Heart right ventricle (tissue), 16 donors: ENCODE data around the gene NT5M. TPM values are rescaled to one million over a fixed set of nuclear protein-coding genes. Genes with fewer than 3 reads are reported as not detected.

Experiments used
- ATAC-seq, 8 donors: fragments of 200-7000 bp; cut with Tn5 transposase; one replicate each; pipeline ENCODE4 v1.9.1; 2020; ENCODE audit warnings: mild to moderate bottlenecking in 8 of 8, moderate library complexity in 8 of 8, moderate number of reproducible peaks in 1 of 8
- DNase-seq, 2 donors: peaks; one replicate each; pipeline ENCODE4 v3.0.0-alpha.2; 2020
- H3K27ac ChIP-seq, 10 donors: fragments of 200-600 bp; sonication (generic) in 2 of 10; one replicate each; pipeline versions ENCODE4 v1.5.0 to v1.8.0; 2020 to 2022; ENCODE audit warnings: mild to moderate bottlenecking in 3 of 10
- H3K27me3 ChIP-seq, 7 donors: fragments of 200-600 bp; one replicate each; pipeline ENCODE4 v1.8.0; 2021 to 2022; ENCODE audit warnings: mild to moderate bottlenecking in 2 of 7
- H3K36me3 ChIP-seq, 9 donors: fragments of 200-600 bp; sonication (generic) in 1 of 9; one replicate each; pipeline versions ENCODE4 v1.5.0 to v1.8.0; 2020 to 2022; ENCODE audit warnings: mild to moderate bottlenecking in 2 of 9
- H3K4me1 ChIP-seq, 9 donors: fragments of 200-600 bp; sonication (generic) in 1 of 9; one replicate each; pipeline versions ENCODE4 v1.5.0 to v1.8.0; 2020 to 2022; ENCODE audit warnings: mild to moderate bottlenecking in 4 of 9
- H3K4me3 ChIP-seq, 10 donors: fragments of 200-600 bp; sonication (generic) in 2 of 10; one replicate each; pipeline versions ENCODE4 v1.5.0 to v1.8.0; 2020 to 2022; ENCODE audit warnings: mild to moderate bottlenecking in 7 of 10, moderate library complexity in 2 of 10
- H3K9me3 ChIP-seq, 11 donors: fragments of 200-600 bp in 10 of 11; sonication (generic) in 2 of 11; one replicate each; pipeline versions ENCODE4 v1.5.0 to v1.8.0; 2013 to 2022; ENCODE audit warnings: mild to moderate bottlenecking in 2 of 11, control low read depth in 1 of 11, moderate library complexity in 1 of 11
- CTCF ChIP-seq, 9 donors: fragments of 200-600 bp; sonication (generic) in 2 of 9; IDR thresholded peaks; one replicate each; pipeline versions ENCODE4 v1.5.0 to v1.8.0; 2021 to 2022; ENCODE audit warnings: antibody characterized with exemption in 9 of 9, mild to moderate bottlenecking in 5 of 9, moderate library complexity in 1 of 9
- WGBS, 2 donors: extraction: QIAGEN DNeasy Blood & Tissue Kit; methylation state at CpG; one replicate each; pipeline ENCODE4 v1.1.7; 2013; ENCODE audit warnings: inconsistent platforms in 1 of 2; 5-methylcytosine and 5-hydroxymethylcytosine counted together
- intact Hi-C, 10 donors: fragments of 100-400 bp; cut with DNase I; formaldehyde crosslinking; loops; one replicate each; pipeline versions ENCODE4 v1.11.1 to v1.14.2; 2022
- polyA plus RNA-seq, 2 donors: library from polyadenylated mRNA; stranded (reverse); fragments of 200-250 nt; gene quantifications; one replicate each; pipeline ENCODE4 v1.2.3, GENCODE V29; 2013
- total RNA-seq, 10 donors: library from RNA; stranded (reverse); fragmentation: NEBNext Ultra II Directional in 3 of 10; extraction: Animal tissue kit (Norgen Biotek cat#: 25700) in 3 of 10; gene quantifications; one replicate each; pipeline versions ENCODE4 v1.2.1 to v1.2.4, GENCODE V29; 2021 to 2023
- donor health status: Arrhythmogenic right ventricular cardiomyopathy.
- donor health status: ischemic (EF 13 %, LVEDD 7.1; RV severe dilation, severe dysfunction).
- donor health status: healthy with polysubstance abuse.
- donor health status: DM: no; HTN: yes; CAD: no.
- donor health status: DM: no; HTN: no; CAD: no.
- donor health status: ischemic (EF 25% LVEDD 6.9; RV normal size, moderate dysfunction).
- donor health status: ischemic (EF 25% LVEDD 5.7; RV mildly dilated, moderate dysfunction).
- donor health status: healthy.
- donor health status: DM: yes; HTN: yes; CAD: no.
- donor health status: Ischemic cardiomyopathy.
- donor health status: ischemic (EF 35%, LVEDD 5.7; RV mildly dilated, moderate dysfunction).
- donor health status: nonischemic (EF 11% LVEDD 7.7; RV severe dilation, severe dysfunction).
- donor health status: DM: yes; HTN: yes; CAD: no.
- donor health status: PGD.
- donor health status: ischemic (EF 29% LVEDD 5.4; RV normal size, mild dysfunction).
- donor health status: nonischemic (EF 23%, LVEDD 6.1; RV moderate dilation, normal function).

NT5M gene
- total and polyA plus RNA-seq, 12 donors = 4.9 to 15.8 (median 9.8) TPM

GRCh38 chr17:17344507-17345293 is 41.5 kb downstream of the NT5M start:
- DNase-seq = no peak
- H3K36me3 ChIP-seq = no peaks in the 10 kb centered on the region

DNA sequence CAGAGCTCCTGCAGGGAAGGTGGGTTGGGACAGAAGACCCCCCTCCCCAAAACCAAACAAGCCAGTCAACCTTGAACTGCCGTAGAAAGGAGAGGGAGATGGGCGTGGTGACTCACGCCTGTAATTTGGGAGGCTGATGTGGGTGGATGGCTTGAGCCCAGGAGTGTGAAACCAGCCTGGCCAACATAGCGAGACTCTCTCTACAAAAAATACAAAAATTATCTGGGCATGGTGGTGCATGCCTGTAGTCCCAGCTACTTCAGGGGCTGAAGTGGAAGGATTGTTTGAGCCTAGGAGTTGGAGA is 42.1 kb downstream of the NT5M start:
- H3K9me3 ChIP-seq = no peaks in the 10 kb centered on the region
- ATAC-seq (no peak), DNase-seq (no peak)
- no peak overlapping the region for H3K27ac ChIP-seq
- 92 to 97% methylated on average over 4 of the region's 4 CpGs for WGBS, 2 donors
- no peaks in the 10 kb centered on the region for H3K4me1 ChIP-seq
- no peak for TF ChIP-seq CTCF (IDR thresholded peaks at IDR 0.05)
- intact Hi-C loops = no loop called here
- H3K4me3 ChIP-seq = no peak overlapping the region
- no peaks in the 10 kb centered on the region for H3K27me3 ChIP-seq
- H3K36me3 ChIP-seq = no peaks in the 10 kb centered on the region

More at GRCh38 chr17:17344507-17345293, 41.5 kb downstream of the NT5M start:
- no peak overlapping the region for H3K4me3 ChIP-seq
- intact Hi-C loops = no loop called here
- H3K9me3 ChIP-seq = no peaks in the 10 kb centered on the region
- H3K27me3 ChIP-seq = no peaks in the 10 kb centered on the region
- ATAC-seq = peak in 4 of 8 donors; percentile 14 to 48 (median 18)
- WGBS, 2 donors = 87 to 88% methylated on average over 14 of the region's 14 CpGs
- no peak overlapping the region for H3K27ac ChIP-seq
- no peaks in the 10 kb centered on the region for H3K4me1 ChIP-seq
- no peak for TF ChIP-seq CTCF (IDR thresholded peaks at IDR 0.05)

DNA sequence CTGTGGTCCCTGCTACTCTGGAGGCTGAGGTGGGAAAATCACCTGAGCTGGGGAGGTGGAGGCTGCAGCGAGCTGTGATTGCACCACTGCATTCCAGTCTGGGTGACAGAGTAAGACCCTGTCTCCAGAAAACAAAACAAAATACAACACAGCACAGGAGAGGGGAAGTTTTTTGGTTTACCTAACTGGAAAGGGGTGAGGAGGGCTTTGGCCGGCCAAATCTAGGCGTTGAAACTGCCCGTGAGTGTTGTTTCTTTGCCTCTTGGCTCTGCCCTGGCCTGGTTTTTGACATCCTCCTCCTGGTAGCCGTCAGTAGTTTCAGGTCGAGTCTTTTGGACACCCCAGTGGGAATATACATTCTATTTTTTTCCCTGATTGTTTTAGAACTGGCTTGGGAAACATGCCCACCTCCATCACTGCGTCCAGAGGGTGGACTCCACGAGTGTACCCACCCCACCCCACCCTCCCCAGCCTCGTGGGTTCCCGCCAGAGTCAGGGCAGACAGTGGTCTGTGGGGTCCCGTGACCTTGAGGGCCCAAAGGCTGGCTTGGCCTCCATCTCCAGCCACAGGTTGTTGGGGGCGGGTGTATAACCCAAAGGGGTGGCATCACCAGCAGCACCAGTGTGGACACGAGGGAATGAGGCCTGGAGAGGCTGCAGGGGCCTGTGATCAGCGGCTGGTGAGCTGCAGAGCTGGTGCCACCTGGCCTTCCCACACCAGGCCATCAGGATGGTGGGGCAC is 42.7 kb downstream of the NT5M start:
- Histone ChIP-seq H3K27ac (no peak overlapping the region), H3K27me3 (no peaks in the 10 kb centered on the region), H3K4me1 (no peaks in the 10 kb centered on the region), H3K9me3 (no peaks in the 10 kb centered on the region), H3K36me3 (no peaks in the 10 kb centered on the region), H3K4me3 (no peak overlapping the region)
- ATAC-seq (no peak), DNase-seq (no peak)
- no peak for TF ChIP-seq CTCF (IDR thresholded peaks at IDR 0.05)
- intact Hi-C loops = no loop called here
- WGBS, 2 donors = 89 to 90% methylated on average over 14 of the region's 14 CpGs

GRCh38 chr17:17346428-17347233 is 43.5 kb downstream of the NT5M start:
- Histone ChIP-seq H3K27ac (no peak overlapping the region), H3K9me3 (no peaks in the 10 kb centered on the region), H3K4me3 (no peak overlapping the region), H3K27me3 (no peaks in the 10 kb centered on the region), H3K4me1 (peaks cover 0 to 6% (median 2%) of the 10 kb centered on the region in 9 donors), H3K36me3 (no peaks in the 10 kb centered on the region)
- no peak for DNase-seq
- TF ChIP-seq CTCF (IDR thresholded peaks at IDR 0.05) = no peak
- intact Hi-C loops = no loop called here
- WGBS, 2 donors = 87 to 93% methylated on average over 31 of the region's 31 CpGs
- no peak for ATAC-seq
